OCI-LY7 (cell line): ENCODE data around the gene SH3PXD2A.

Experiments used
- EZH2phosphoT487 ChIP-seq: fragments of 200-600 bp; sonication (generic); IDR thresholded peaks from 2 replicates; pipeline ENCODE4 v1.6.1; 2018; ENCODE audit warnings: low read depth, borderline replicate concordance, mild to moderate bottlenecking, mixed run types, antibody characterized with exemption, low read length, moderate library complexity, mixed read lengths
- TF ChIP-seq, protein P1 (sequence below): fragments of 200-600 bp; sonication (generic); conservative IDR thresholded peaks from 2 replicates; pipeline ENCODE4 v1.5.1; 2014; ENCODE audit warnings: mild to moderate bottlenecking, antibody characterized with exemption, low read length, moderate library complexity, mixed read lengths

DNA sequence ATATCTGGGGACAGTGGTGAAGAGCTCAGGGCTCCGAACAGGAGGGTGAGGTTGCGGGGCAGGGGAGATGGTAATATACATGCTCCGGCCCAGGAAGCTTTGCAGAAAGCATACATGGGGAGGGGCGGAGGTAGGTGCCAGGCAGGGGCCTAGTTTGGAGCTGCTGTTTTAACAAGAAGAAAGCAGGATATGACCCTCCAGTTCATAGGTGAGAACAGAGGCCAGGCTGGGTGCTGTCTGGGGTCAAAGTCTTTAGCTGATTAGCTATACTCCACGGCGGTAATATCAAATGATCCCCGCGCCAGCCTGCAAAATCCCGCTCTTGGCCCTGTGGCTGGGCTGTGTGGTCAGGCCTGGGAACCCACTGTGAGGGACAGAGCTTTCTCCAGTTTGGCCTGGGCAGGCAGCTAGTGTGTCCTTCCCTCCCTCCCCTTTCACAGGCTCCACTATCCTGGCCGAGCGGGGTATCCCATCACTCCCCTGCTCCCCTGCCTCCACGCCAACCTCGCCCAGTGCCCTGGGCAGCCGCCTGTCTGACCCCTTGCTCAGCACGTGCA lies 266.2 kb downstream of the SH3PXD2A start:
- TF ChIP-seq, protein P1, sequence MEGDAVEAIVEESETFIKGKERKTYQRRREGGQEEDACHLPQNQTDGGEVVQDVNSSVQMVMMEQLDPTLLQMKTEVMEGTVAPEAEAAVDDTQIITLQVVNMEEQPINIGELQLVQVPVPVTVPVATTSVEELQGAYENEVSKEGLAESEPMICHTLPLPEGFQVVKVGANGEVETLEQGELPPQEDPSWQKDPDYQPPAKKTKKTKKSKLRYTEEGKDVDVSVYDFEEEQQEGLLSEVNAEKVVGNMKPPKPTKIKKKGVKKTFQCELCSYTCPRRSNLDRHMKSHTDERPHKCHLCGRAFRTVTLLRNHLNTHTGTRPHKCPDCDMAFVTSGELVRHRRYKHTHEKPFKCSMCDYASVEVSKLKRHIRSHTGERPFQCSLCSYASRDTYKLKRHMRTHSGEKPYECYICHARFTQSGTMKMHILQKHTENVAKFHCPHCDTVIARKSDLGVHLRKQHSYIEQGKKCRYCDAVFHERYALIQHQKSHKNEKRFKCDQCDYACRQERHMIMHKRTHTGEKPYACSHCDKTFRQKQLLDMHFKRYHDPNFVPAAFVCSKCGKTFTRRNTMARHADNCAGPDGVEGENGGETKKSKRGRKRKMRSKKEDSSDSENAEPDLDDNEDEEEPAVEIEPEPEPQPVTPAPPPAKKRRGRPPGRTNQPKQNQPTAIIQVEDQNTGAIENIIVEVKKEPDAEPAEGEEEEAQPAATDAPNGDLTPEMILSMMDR, result no peak
- TF ChIP-seq EZH2phosphoT487, result no peak
